ENCODE results near the gene FOXM1. TPM values are rescaled to one million over a fixed set of nuclear protein-coding genes. Genes with fewer than 3 reads are reported as not detected.

The FOXM1 gene
- total and polyA plus RNA-seq, 10 of the 15 experiments (the other 5 are each of a cell fraction or from before 2014, with no cell fraction given): 15.1 to 63.2 (median 34.2) TPM

DNA sequence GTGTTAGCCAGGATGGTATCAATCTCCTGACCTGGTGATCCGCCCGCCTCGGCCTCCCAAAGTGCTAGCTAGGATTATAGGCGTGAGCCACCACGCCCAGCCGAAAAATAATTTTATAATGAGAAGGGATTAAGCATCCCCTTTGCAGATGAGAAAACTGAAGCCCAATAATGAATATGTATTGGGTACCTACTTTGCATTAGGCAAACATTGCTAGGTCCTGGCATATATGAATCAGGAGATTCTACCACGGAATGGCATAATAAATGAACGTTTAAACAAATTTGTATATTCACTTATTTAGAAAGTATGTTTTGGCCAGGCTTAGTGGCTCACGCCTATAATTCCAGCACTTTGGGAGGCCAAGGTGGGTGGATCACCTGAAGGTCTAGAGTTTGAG lies 46.1 kb upstream of the FOXM1 start:
- Histone ChIP-seq H3K79me2 (ENCODE audit: control insufficient read depth, insufficient read depth, low read length) (no peaks in the 10 kb centered on the region), H3K27me3 (replicated peaks in 1 of 2; ENCODE audit: control insufficient read depth in 2 of 2, insufficient read depth in 2 of 2, low read length in 1 of 2) (no peaks in the 10 kb centered on the region), H3K36me3 (ENCODE audit: control insufficient read depth in 2 of 2, insufficient read depth in 2 of 2, low read length in 1 of 2) (peaks cover 0 to 2% of the 10 kb centered on the region in 2 experiments; a peak in 1 of 4 replicates), H3K27ac (ENCODE audit: control insufficient read depth, insufficient read depth) (no peak overlapping the region), H3K9me3 (replicated peaks; ENCODE audit: control insufficient read depth, insufficient read depth, low read length) (no peaks in the 10 kb centered on the region), H3K4me2 (ENCODE audit: control insufficient read depth, insufficient read depth) (no peak overlapping the region), H3K4me3 (no peak overlapping the region), H2AFZ (ENCODE audit: control insufficient read depth, low read depth, low read length) (no peak overlapping the region), H3K4me1 (ENCODE audit: control insufficient read depth, insufficient read depth, low read length) (no peaks in the 10 kb centered on the region), H4K20me1 (ENCODE audit: control insufficient read depth, insufficient read depth) (no peaks in the 10 kb centered on the region), H3K9ac (ENCODE audit: control insufficient read depth, insufficient read depth, low read length) (no peak overlapping the region)
- FAIRE-seq (no peak), ATAC-seq (no peak), DNase-seq (ENCODE audit: low read depth, low spot score) (no peak)
- WGBS (ENCODE audit: insufficient coverage, insufficient replicate concordance, low lambda C conversion rate, missing lambda C conversion rate): 88% methylated on average over 9 of the region's 9 CpGs
- ChIA-PET POLR2A (interaction anchor here (0.6 kb wide), 1 partner anchor 969 kb away, joined by 7 read pairs; no protein-coding TSS in a partner anchor), SMC1A (ENCODE audit: uncharacterized antibody, unreplicated experiment) (no interaction called here), RAD21 (ENCODE audit: unreplicated experiment) (no interaction called here), CTCF (interaction anchor here (0.9 kb wide), 1 partner anchor 22 kb away, joined by 3 read pairs; no protein-coding TSS in a partner anchor)
- in situ Hi-C loops (cut with MboI): no loop called here
- intact Hi-C loops (cut with micrococcal nuclease; ENCODE audit: unreplicated experiment): no loop called here
- BruUV-seq (replicated peaks): no TSS peak
- TF ChIP-seq TBL1XR1 (IDR thresholded peaks at IDR 0.05; ENCODE audit: low read depth, low read length): no peak
- no peak for TF ChIP-seq CHD4 (IDR thresholded peaks at IDR 0.05)
- no peak for TF ChIP-seq TAF1 (IDR thresholded peaks at IDR 0.05; ENCODE audit: borderline replicate concordance, low read depth, low read length)
- TF ChIP-seq HDAC2 (IDR thresholded peaks at IDR 0.05): no peak
- no peak for TF ChIP-seq ZSCAN29 (IDR thresholded peaks at IDR 0.05)
- no peak for TF ChIP-seq ATF7 (IDR thresholded peaks at IDR 0.05; ENCODE audit: low read depth)
- TF ChIP-seq, protein P1, sequence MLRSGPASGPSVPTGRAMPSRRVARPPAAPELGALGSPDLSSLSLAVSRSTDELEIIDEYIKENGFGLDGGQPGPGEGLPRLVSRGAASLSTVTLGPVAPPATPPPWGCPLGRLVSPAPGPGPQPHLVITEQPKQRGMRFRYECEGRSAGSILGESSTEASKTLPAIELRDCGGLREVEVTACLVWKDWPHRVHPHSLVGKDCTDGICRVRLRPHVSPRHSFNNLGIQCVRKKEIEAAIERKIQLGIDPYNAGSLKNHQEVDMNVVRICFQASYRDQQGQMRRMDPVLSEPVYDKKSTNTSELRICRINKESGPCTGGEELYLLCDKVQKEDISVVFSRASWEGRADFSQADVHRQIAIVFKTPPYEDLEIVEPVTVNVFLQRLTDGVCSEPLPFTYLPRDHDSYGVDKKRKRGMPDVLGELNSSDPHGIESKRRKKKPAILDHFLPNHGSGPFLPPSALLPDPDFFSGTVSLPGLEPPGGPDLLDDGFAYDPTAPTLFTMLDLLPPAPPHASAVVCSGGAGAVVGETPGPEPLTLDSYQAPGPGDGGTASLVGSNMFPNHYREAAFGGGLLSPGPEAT (IDR thresholded peaks at IDR 0.05; ENCODE audit: low read depth): no peak
- no peak for TF ChIP-seq JUNB (IDR thresholded peaks at IDR 0.05)
- no peak for TF ChIP-seq HDAC6 (IDR thresholded peaks at IDR 0.05; ENCODE audit: unreplicated experiment)
- TF ChIP-seq, protein P2, sequence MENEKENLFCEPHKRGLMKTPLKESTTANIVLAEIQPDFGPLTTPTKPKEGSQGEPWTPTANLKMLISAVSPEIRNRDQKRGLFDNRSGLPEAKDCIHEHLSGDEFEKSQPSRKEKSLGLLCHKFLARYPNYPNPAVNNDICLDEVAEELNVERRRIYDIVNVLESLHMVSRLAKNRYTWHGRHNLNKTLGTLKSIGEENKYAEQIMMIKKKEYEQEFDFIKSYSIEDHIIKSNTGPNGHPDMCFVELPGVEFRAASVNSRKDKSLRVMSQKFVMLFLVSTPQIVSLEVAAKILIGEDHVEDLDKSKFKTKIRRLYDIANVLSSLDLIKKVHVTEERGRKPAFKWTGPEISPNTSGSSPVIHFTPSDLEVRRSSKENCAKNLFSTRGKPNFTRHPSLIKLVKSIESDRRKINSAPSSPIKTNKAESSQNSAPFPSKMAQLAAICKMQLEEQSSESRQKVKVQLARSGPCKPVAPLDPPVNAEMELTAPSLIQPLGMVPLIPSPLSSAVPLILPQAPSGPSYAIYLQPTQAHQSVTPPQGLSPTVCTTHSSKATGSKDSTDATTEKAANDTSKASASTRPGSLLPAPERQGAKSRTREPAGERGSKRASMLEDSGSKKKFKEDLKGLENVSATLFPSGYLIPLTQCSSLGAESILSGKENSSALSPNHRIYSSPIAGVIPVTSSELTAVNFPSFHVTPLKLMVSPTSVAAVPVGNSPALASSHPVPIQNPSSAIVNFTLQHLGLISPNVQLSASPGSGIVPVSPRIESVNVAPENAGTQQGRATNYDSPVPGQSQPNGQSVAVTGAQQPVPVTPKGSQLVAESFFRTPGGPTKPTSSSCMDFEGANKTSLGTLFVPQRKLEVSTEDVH (IDR thresholded peaks at IDR 0.05; ENCODE audit: low read depth, partially characterized antibody): no peak
- TF ChIP-seq CUX1 (IDR thresholded peaks at IDR 0.05; ENCODE audit: insufficient replicate concordance, low read depth, low read length): no peak
- TF ChIP-seq SUPT20H (IDR thresholded peaks at IDR 0.05; ENCODE audit: borderline replicate concordance, control insufficient read depth, low read depth, low read length): no peak
- TF ChIP-seq FOXM1 (IDR thresholded peaks at IDR 0.05; ENCODE audit: low read depth, low read length): no peak
- TF ChIP-seq RAD21 (IDR thresholded peaks at IDR 0.05; ENCODE audit: insufficient read depth, low read depth, low read length): no peak

Measured in GM12878 (cell line).